HG02678 (cell line): ENCODE measurements around the gene PEDS1.
"Not testable (repeated sequence)": the region's sequence is repeated elsewhere in the genome, so short reads cannot be mapped to it uniquely, and the experiment has no call there.

Experiments used
- ATAC-seq: cut with Tn5 transposase; IDR thresholded peaks from one replicate; pipeline ENCODE4 v1.9.1; 2021; ENCODE audit warnings: mild to moderate bottlenecking, moderate library complexity; ENCODE audit not compliant: unreplicated experiment

Gene PEDS1

DNA sequence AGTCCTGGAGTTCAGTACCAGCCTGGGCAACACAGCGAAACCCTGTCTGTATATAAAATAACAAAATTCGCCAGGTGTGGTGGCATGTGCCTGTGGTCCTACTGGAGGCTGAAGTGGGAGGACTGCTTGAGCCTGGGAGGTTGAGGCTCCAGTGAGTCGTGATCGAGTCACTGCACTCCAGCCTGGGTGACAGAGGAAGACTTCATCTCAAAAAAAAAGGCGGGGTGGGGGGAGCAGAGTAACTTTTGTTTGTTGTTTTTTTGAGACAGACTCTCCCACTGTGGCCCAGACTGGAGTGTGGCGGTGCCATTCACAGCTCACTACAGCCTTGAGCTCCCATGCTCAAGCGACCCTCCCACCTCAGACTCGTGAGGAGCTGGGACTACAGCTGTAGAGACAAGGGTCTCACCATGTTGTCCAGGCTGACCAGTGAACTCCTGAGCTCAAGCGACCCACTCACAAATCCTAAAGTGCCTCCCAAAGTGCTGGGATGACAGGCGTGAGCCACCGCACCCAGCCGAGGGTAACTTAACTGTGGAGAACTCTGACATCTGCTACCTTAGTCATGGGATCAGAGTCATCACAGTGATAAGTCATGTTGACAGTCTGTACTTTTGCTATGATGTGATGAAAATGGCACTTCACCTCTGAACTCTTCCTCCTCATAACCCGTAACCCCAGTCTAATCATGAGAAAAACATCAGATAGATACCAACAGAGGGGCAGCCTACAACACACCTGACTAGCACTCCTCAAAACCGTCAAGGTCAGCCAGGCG is 16.5 kb downstream of the PEDS1 start:
- no peak for ATAC-seq

DNA sequence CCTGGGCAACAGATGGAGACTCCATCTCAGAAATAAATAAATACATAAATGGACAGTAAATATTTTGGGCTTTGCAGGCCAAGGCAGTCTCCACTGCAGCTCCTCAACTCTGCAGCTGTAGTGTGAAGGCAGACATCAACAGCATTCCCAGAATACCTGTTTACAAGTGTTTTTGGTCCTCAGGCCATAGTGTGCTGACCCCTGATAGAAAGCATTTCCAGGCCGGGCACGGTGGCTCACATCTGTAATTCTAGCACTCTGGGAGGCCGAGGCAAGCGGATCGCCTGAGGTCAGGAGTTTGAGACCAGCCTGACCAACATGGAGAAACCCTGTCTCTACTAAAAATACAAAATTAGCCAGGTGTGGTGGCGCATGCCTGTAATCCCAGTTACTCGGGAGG is 18.4 kb downstream of the PEDS1 start:
- not testable (repeated sequence) for ATAC-seq

DNA sequence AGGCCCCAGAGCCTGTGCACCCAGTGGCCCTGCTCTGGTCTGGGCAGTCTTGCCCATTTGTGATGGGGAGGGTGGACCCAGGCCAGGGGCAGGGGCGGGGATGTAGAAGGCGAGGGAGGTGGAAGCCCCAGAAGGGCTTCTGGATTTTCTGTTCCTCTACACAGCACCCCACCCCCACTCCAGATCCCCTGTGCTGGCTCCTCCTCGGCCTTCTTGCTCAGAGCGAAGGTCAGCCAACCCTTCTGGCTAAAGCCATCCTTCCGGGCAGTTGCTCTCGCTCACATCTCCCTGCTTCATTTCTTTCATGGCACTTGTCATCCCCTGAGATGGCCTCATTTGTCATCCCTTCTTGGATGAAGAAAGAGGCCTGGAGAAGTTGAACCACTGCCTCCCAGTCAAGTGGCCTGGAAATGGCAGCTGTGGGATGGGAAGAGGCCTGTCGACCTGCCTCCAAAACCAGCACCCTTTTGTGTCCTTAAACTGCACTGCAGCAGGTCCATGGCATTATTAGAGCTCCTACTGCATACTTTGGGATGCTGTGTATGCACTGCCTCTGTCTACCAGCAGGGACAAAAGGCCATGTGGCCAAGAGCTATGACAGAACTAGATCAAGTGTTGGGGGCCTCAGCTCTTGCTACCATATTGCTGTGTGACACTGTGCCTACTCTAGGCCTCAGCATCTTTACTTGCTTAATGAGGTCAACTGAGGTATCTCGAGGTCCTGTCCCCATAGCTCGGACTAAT is 19.9 kb downstream of the PEDS1 start:
- ATAC-seq: no peak

DNA sequence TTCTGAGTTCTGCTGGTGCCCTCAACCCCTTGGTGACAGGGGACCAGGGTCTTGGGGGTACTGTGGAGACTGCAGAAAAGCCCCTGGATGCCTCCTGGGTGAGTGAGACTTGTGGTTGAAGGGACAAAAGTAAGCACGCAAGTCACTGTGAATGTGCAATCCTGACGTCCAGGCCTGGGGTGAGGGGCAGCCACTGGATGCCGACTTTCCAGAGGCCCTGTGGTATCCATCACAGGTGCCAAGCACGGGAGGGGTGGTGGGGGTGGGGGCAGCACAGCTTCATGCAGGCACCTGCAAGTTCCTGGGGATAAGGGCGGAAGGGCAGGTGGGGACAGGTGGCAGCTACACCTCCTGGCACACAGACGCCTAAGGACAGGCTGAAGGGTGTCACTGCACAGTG is 20.5 kb downstream of the PEDS1 start:
- no peak for ATAC-seq

DNA sequence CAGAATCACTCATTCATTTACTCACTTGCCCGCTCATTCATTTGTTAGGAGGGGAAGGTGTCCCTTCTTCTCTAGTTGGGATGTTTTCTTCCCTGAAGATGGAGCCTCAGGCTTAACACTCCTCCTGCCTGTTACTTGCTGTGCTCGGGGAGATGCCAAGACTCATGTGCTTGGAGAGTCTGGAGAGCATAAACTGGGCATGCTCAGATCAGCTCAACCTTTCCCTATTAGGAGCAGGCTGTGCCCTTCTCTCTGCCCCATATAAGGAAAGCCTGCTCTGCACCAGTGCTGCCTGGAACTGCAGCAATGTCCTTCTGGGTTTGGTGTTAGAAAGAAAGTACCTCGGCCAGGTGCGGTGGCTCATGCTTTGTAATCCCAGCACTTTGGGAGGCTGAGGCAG is 22.5 kb downstream of the PEDS1 start:
- no peak for ATAC-seq

DNA sequence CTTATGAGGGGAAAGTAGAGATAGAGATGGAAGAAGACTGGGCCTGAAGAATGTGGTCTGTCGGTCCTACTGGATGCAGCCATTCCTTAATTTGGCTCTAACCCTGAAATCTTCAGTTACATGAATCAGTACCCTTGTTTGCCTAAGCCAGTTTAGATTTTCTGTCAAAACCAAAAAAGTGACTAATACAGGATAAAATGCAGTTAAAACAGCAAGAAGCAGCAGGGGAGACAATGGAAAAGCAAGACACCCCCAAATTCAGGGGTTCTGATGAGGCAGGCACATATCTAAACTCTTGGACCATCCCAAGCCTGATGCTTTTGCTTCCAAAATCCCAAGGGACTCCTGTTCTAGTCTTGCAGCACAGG is 23.2 kb downstream of the PEDS1 start:
- ATAC-seq: no peak

DNA sequence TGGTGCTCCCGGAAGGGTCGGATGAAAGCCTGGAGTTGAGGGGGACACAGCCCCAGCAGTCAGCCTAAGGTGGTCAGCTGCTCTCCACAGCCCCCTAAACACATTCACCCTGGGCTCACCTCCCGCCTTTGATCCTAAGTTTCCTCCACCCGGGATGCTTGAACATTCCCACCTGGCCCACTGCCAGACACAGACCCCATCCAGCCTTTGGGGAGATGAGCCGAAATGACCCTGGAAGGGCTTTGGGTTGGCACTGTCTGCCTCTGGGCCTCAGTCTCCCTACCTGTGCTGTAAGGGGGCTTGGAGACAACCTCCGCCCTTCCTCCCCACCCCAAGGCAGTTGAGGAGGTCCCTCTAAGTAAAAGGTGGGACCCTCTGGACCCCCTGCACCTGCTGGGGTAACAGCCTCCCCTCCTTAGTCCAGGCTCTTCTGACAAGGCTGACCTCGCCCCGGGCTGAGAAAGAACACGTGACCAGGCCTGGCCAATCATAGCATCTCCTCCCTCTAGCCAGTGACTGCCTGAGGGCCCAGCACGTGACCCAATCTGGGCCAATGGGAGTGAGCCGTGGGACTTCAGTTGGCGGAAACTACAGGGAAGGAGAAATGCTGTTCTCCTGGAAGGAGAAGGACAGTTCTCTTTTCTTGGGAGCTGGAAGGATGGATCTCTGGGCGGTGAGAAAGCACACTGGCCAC is 23.7 kb downstream of the PEDS1 start:
- ATAC-seq: no peak

DNA sequence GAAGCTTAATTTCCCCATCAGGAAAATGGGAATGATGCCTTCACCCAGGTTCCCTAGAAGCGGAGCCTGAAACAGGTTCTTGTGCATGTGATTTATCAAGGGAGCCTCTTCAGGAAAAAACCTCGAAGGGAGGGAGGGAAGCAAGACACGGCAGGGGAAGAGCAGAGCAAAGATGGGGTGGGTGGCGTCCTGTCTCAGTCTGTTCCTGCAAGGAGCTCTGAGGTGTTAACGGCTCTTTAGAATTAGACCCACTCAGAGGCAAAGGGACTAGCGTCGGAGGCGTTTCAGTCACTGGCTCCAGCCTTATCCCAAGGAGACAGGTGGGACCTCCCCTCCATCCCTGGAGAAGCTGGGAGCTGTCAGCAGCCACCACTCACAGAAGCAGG is 25.0 kb downstream of the PEDS1 start:
- ATAC-seq: no peak

DNA sequence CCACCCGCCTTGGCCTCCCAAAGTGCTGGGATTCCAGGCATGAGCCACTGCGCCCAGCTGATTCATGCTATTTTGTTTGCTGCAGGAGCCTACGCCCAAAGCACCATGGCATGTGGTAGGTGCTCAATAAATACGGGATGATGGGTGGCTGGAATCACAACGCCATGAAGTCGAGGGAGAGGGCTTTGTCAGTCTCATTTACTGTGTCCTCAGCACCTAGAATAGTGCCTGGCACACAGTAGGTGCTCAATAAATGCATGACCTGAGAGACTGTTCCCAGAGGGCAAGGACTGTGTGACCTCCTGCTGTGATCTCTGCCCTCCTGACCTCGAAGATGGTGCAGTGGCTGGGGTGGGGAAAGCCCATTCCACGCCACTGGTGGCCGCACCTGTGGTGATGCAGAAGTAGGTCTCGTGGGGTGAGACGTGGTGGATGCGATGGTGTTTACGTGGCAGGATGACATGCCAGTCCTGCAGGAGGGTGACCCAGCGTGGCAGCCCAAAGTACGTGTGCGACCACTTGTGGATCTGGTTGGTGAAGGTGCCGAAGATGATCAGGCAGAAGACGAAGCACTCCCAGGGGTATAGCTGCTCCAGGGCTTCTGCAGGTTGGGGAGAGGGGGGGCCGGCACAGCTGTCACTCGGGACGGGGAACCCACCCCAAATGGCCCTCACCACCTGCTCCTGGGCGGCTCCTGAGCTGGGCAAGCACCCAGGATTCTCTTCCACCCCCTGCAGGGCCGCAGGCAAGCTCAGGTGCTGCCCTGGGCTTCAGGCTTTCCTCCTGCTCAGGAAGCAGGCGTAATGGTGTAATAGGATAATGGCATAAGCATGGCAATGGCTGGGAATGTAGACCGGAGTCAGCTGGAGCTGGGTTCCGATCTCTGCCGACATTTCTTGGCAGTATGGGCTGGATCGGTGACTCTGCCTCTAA is 25.7 kb downstream of the PEDS1 start:
- ATAC-seq: no peak

DNA sequence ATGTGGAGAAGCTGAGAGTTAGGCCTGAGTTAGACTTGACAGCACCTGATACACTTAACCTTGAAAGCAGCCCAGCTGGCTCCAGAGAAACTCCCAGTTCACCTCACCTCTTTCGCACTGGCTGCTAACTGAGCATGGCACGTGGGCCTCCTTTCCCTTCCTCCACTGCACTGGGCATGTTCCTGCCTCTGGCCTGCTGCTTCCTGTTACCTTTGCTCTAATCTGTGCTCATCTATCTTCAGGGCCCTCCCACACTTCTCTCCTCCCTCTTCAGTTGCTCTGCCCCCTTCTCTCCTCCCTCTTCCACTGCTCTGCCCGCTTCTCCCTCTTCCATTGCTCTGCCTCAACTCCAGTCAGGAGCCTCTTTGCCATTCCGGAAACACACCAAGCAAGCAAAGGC is 26.9 kb downstream of the PEDS1 start:
- no peak for ATAC-seq

DNA sequence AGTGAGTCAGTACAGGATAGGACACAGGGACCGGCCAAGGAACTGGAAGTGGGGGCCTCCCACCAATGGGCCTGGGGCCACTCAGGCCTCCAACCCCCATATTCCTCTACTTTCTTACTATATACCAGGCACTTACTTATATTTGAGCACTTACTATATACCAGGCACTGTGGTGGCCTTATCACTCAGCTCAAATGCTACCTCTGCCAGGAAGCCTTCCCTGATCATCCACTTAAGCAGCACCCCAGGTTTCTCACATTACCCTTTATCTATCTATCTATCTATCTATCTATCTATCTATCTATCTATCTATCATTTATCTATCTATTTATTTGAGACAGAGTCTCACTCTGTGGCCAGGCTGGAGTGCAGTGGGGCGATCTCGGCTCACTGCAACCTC is 28.2 kb downstream of the PEDS1 start:
- no peak for ATAC-seq

DNA sequence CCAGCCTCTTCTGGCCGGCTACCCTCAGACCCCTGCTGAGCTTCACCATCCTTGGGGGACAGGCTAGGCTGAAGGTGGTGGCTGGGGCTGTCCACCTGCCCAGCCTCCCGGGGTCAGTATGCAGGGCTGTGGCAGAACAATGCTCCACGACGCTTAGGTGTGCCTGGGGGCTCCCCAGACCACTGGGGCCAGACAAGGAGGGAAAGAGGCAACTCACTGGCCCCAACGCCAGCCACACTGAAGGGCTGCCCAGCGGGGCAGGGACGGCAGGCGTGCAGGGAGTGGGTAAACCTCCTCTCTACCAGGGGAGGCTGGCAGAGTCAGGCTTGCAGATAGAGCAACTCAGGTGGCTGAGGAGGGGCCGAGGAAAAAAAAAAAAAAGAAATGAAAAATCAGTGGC is 29.0 kb downstream of the PEDS1 start:
- no peak for ATAC-seq

DNA sequence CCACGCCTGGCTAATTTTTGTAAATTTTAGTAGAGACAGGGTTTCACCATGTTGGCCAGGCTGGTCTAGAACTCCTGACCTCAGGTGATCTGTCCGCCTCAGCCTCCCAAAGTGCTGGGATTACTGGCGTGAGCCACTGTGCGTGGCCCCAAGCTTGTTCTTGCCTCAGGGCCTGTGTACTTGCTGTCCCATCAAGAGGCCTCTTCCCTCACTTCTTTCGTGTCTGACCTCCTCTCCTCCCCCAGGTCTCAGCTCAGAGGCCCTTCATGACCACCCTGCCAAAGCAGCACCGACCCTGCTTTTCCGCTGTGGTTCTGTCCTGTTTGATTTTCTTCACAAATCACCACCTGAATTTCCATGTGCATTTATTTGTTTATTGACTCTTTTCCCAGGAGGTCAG is 30.1 kb downstream of the PEDS1 start:
- no peak for ATAC-seq

DNA sequence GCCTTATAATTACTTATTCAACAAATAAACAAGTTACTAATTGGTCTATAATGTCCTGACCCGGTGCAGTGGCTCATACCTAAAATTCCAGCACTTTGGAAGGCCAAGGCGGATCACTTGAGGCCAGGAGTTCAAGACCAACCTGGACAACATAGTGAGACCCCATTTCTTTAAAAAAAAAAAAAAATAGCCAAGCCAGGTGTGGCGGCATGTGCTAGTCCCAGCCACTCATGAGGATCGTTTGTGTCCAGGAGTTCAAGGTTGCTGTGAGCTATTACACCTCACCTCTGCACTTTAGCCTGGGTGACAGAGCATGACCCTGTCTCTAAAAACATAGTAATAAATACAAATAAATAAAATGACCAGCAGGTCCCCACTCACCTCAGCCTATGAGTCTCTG is 30.8 kb downstream of the PEDS1 start:
- no peak for ATAC-seq

DNA sequence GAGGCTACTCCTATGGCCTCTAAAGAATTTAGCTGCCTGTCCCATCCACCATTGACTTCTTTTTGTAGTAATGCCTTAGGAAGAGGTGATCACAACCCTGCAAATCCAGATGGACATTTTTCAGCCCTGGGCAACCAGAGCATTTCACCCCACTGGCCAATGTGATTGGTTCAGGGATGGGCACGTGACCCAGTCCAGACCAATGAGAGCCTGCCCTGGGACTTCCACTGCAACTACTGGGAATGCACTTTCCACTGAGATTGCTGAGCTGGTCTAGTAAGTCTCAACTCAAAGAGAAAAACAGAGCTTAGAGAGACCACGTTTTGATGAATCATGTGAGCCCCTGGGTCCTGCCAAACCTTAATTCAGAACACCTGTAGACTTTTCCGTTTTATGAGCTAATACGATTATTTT is 31.7 kb downstream of the PEDS1 start:
- no peak for ATAC-seq

DNA sequence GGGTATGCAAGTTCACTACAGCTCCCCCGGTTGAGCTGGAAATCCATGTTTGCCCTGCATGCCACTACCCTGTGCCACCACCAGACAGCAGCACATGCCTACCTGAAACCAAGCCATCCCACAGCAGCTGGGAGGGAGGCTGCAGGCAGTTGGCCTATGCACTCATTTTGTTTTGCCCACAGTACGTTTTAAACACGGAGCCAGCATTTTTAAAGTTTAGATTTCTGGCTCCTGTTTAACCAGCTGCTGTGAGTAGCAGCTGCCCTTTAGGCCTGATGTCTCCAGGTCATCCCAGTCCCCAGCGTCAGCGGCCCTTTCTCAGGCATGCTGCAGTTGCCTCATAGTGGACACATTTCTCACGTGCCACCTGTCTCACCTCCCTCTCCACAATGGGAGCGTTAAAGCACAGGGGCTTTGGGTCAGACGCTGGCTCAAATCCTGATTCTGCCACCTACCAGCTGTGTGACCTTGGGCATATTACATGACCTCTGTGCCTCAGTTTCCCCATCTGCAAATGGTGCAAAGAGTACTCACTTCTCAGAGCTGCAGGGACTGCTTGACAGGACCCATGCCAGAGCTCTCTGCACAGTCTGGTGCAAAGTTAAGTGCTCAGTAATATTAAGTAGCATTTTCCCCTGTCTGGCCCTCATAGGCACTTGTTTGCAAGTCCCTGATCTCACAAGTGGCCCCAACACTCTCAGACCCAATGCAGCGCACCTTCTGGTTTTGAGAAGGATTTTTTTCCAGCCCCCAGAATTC is 32.4 kb downstream of the PEDS1 start:
- ATAC-seq: peak; percentile 40

DNA sequence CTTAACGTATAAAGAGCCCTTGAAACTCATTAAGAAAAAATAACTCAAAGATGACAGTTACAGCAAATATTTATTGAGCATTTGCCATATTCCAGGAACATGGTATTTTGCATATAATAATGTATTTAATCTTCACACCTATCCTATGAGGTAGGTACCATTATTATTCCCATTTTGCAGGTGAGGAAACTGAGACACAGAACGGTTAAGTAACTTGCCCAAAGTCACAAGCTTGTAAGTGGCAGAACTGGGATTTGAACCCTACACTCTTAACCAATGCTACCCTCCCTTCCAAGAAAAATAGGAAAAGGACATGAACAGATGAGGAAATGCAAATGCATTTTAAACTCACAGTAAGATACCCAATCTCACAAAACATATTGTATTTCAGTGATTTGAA is 35.3 kb downstream of the PEDS1 start:
- no peak for ATAC-seq

DNA sequence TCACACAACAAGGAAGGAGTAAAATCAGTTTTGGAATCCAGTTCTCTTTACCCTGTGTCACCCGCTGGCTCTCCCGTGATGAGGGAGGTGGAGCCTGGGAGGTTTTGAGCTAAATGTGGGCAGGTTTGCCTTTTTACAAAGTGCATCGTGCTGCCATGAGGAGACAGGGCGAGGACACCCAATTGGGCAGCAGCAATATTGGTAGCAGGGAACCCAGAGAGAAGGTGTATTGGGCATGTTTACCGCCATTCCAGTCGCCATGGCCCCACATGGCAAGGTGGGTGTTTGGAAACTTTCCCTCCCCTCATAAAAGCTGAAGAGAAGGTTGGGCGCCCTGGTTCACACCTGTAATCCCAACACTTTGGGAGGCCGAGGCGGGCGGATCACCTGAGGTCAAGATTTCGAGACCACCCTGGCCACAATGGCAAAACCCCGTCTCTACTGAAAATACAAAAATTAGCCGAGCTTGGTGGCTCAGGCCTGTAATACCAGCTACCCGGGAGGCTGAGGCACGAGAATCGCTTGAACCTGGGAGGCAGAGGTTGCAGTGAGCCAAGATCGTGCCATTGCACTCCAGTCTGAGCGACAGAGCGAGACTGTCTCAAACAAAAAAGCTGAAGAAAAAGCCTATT is 37.0 kb downstream of the PEDS1 start:
- ATAC-seq: no peak

DNA sequence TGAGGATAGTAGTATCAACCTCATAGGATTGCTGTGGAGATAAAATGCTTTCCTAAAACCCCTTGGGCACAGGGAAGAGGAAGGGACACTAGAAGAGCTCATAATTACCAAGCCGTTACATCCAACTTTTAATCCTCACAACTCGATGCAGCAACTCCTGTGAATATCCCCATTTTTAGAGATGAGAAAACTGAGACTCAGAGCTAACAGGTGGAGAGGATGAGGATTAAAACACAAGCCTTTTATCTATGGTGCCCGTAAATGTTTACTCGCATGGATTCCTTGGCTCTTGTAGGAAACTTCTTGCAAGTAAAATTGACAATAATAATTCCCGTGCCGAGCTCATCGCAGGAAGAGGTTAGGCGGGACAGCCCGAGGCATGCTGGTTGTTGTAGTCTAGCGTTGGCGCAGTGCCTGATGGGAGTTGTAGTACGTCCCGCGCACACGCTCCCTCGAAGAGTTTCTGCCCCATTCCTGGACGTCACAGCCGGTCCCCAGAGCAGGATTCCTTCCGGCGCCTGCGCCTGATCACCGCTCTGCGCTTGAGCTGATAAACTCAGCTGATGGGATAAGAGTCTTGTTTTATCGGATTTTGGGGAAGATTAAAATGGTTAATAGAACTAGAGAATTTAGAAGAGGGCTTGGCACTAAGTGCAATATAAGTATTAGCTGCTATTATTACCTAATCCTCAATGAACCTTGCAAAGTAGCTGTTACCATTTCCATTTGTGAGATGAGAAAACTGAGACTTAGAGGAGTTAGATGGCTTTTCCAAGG is 37.7 kb downstream of the PEDS1 start:
- peak; percentile 86 for ATAC-seq
